Measurements from ENCODE around the gene OLR1.

GRCh38 chr12:10186299-10186698 is 14.4 kb upstream of the OLR1 start:
- TF ChIP-seq, protein P1, sequence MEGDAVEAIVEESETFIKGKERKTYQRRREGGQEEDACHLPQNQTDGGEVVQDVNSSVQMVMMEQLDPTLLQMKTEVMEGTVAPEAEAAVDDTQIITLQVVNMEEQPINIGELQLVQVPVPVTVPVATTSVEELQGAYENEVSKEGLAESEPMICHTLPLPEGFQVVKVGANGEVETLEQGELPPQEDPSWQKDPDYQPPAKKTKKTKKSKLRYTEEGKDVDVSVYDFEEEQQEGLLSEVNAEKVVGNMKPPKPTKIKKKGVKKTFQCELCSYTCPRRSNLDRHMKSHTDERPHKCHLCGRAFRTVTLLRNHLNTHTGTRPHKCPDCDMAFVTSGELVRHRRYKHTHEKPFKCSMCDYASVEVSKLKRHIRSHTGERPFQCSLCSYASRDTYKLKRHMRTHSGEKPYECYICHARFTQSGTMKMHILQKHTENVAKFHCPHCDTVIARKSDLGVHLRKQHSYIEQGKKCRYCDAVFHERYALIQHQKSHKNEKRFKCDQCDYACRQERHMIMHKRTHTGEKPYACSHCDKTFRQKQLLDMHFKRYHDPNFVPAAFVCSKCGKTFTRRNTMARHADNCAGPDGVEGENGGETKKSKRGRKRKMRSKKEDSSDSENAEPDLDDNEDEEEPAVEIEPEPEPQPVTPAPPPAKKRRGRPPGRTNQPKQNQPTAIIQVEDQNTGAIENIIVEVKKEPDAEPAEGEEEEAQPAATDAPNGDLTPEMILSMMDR (IDR thresholded peaks at IDR 0.05; ENCODE audit: low read length) = no peak
- TF ChIP-seq EZH2phosphoT487 (IDR thresholded peaks at IDR 0.05; ENCODE audit: low read length) = no peak
- TF ChIP-seq EZH2 (optimal IDR thresholded peaks at IDR 0.05; ENCODE audit: low read depth, low read length) = no peak
